ENCODE measurements around the gene SH3GL2. TPM values are rescaled to one million over a fixed set of nuclear protein-coding genes. Genes with fewer than 3 reads are reported as not detected.

The SH3GL2 gene
- total RNA-seq, 1 experiment from 2014 or later, result not detected

DNA sequence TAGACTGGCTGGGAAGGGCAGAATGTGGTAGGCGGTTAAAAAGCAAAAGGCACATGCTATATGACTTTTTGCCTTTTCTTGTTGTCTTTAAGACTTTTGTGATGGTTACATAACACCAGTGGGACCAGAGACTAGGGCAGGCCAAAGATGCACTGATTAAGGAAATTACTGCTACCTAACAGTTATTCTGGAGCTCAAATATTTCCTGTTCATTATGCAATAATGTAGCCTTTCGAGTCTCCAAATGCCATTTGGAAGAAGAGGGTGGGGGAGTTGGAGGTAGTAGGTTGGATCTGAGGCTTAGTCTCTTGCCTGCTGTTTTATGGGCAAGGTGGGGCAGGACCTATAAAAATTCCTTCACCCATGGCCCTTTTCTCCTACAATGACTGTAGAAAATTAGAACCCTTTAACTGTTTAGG, 51.7 kb downstream of the SH3GL2 start:
- H3K4me3 ChIP-seq, result no peak overlapping the region
- DNase-seq, result no peak
- no peaks in the 10 kb centered on the region for H3K36me3 ChIP-seq
- no peaks in the 10 kb centered on the region for H3K9me3 ChIP-seq
- no peaks in the 10 kb centered on the region for H3K27me3 ChIP-seq

DNA sequence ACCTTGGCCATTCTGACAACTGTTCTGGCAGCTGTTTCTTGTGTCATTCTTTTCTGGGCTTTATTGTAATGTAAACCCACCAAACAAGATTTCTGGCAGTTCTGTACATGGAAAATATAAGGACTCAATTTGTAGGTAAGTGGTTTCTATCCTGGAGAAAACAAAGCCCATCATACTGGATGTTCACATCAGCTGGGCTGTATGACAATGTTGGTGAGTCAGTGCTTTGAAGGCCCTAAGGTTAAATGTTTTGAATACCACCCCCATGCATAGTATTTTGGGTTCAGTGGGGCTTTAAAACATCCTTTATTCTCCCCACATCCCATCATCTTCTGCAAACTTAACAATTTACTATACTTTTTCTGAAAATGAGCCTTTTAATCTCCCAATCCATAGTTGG, 52.5 kb downstream of the SH3GL2 start:
- no peaks in the 10 kb centered on the region for H3K27me3 ChIP-seq
- H3K4me3 ChIP-seq, result no peak overlapping the region
- no peaks in the 10 kb centered on the region for H3K36me3 ChIP-seq
- no peak for DNase-seq
- H3K9me3 ChIP-seq, result no peaks in the 10 kb centered on the region

GRCh38 chr9:17632994-17633393, 54.1 kb downstream of the SH3GL2 start:
- DNase-seq, result no peak
- Histone ChIP-seq H3K4me3 (no peak overlapping the region), H3K27me3 (no peaks in the 10 kb centered on the region), H3K9me3 (no peaks in the 10 kb centered on the region), H3K36me3 (no peaks in the 10 kb centered on the region)

DNA sequence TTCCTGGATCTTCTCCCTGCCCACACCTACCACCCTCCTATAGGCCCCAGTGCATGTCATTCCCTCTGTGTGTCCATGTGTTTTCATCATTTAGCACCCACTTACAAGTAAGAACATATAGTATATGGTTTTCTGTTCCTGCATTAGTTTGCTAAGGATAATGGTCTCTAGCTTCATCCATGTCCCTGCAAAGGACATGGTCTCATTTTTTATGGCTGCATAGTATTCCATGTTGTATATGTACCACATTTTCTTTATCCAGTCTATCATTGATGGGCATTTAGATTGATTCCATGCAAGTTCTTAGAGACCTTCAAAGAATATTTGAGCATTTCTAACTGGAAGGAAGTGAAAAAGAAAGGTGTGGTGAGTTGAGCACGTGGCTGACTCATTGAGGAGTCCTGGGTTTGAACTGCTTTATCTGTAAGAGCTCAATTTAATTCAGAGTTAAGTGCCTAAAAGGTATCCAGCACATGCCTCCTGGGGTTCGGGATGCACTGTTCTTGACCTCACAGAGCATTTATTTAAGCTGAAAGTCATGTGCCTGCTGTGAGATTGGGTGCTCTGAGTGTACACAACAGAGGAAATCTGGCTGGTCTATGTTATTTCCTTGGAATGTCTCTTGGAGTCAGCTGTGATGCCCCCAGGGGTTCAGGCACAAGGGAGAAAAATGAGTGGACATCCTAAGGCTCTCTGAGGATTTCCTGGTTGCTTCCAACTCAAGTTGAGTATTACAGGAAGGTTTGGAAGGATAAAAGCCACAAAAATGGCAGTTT, 56.4 kb downstream of the SH3GL2 start:
- Histone ChIP-seq H3K9me3 (no peaks in the 10 kb centered on the region), H3K36me3 (no peaks in the 10 kb centered on the region), H3K27me3 (no peaks in the 10 kb centered on the region), H3K4me3 (no peak overlapping the region)
- DNase-seq, result no peak

GRCh38 chr9:17636349-17636748, 57.5 kb downstream of the SH3GL2 start:
- no peaks in the 10 kb centered on the region for H3K9me3 ChIP-seq
- no peak overlapping the region for H3K4me3 ChIP-seq
- H3K27me3 ChIP-seq, result no peaks in the 10 kb centered on the region
- H3K36me3 ChIP-seq, result no peaks in the 10 kb centered on the region
- DNase-seq, result no peak

DNA sequence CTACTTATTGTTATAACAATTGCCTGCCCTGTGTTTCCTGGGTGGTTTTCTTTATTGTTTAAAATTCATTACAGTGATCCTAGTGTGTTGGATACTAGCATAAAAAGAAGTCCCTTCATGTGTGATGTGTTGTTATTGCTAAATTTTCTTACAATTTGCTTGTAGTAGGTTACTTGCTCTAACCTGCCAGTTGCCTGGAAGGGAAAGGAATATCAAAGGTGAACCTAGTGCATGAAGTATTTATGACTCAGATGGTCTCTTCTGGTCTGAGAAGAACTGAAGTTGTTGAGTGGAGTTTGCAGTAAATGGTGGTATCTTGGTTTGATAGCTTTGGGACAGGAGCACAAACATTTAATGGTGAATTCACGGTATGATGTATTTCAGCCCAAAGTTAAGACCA, 58.0 kb downstream of the SH3GL2 start:
- Histone ChIP-seq H3K4me3 (no peak overlapping the region), H3K9me3 (no peaks in the 10 kb centered on the region), H3K36me3 (no peaks in the 10 kb centered on the region), H3K27me3 (no peaks in the 10 kb centered on the region)
- DNase-seq, result no peak

- DNase-seq, result no peak
- H3K36me3 ChIP-seq, result no peaks in the 10 kb centered on the region
These were observed 58.4 kb downstream of the SH3GL2 start for GRCh38 chr9:17637229-17637628.

GRCh38 chr9:17648516-17648915, 69.7 kb downstream of the SH3GL2 start:
- no peak for DNase-seq
- Histone ChIP-seq H3K9me3 (no peaks in the 10 kb centered on the region), H3K36me3 (no peaks in the 10 kb centered on the region), H3K4me3 (no peak overlapping the region), H3K27me3 (0 out of 2 replicates have a peak, but pooled peaks cover 2% of the 10 kb centered on the region)

More at GRCh38 chr9:17637229-17637628, 58.4 kb downstream of the SH3GL2 start:
- no peaks in the 10 kb centered on the region for H3K27me3 ChIP-seq
- H3K4me3 ChIP-seq, result no peak overlapping the region
- no peaks in the 10 kb centered on the region for H3K9me3 ChIP-seq

DNA sequence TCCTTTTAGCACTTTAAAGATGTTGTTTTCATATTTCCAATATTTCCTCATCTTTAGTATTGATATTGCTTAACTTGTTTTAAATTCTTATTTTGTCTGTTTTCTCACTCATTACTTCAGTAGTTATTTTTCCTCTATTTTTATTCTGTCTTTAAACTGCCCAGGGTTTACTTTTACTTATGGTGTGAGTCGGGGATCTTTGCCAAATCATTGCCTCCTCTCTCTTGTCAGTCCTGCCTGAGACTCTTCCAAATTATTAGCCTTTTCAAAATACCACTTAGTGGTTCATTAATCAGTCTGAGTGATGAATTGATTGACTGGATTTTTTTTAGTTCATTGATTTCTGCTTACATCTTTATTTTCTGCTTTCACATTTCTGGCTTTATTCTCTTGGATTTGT, 72.9 kb downstream of the SH3GL2 start:
- DNase-seq, result no peak
- Histone ChIP-seq H3K4me3 (no peak overlapping the region), H3K27me3 (peaks cover 5% of the 10 kb centered on the region; the same call in 1 of the 2 replicates), H3K36me3 (no peaks in the 10 kb centered on the region), H3K9me3 (no peaks in the 10 kb centered on the region)

DNA sequence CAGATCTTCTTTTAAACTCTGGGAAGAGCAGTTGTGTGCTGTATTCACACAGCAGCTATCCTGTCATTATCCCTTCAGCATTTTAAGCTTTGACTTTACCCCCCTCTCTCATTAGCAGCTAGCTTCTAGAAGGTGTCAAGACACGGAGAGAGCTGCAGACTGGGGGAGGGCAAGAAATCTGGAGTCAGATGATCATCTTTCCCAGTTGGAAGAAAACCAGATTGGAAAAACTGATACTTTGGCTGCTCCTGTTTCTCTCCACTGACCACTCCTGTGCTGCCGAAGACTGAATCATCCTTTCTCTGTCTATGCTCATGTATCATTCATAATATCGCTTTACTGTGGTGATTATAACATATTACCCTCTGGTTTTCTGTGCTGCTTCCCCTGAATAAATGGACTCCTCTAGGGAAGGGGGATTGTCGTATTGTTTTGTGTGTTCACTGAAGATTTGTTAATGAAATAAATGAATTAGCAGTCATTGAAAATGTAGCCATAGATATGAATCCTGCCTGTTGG, 75.1 kb downstream of the SH3GL2 start:
- DNase-seq, result no peak
- H3K27me3 ChIP-seq, result peaks cover 7% of the 10 kb centered on the region
- no peaks in the 10 kb centered on the region for H3K9me3 ChIP-seq
- H3K4me3 ChIP-seq, result no peak overlapping the region
- no peaks in the 10 kb centered on the region for H3K36me3 ChIP-seq

DNA sequence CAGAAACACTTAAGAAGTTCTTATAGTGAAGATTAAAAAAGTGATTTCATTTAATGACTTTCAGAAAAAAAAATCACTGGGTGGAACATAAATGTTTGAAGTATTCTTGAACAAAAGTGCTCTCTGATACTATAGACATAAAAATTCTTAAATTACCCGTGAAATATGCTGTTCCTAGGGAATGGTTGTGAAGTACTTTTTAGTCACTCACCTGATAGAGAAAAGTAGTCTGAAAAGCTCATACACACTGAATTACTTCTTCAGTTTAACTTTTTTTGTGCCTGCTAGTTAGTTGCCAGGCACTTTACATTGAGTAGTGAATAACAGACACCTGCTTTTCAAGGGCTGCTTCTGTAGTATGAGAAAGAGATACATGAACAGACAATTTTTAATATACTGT, 78.0 kb downstream of the SH3GL2 start:
- Histone ChIP-seq H3K9me3 (no peaks in the 10 kb centered on the region), H3K36me3 (no peaks in the 10 kb centered on the region), H3K27me3 (peaks cover 10% of the 10 kb centered on the region), H3K4me3 (no peak overlapping the region)
- no peak for DNase-seq

DNA sequence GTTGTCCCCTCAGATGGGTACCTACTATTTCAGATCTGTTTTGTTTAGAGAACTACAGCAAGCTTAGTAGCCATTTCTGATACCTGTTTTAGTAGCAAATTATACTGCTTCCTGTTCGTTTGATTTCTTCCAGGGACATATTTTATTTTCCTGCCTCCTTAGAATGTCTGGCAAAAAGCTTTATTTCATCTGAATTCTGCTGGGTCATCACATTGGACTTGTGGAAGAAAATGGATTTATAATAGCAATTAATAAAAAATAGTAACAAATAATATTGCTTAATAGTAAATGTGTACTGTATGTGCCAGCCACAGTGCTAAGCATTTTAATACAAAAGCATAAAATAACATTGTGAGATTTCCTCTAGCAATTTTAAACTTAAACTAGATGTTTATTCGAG, 79.4 kb downstream of the SH3GL2 start:
- no peaks in the 10 kb centered on the region for H3K36me3 ChIP-seq
- no peak for DNase-seq
- H3K4me3 ChIP-seq, result no peak overlapping the region
- no peaks in the 10 kb centered on the region for H3K9me3 ChIP-seq
- H3K27me3 ChIP-seq, result peaks cover 14% of the 10 kb centered on the region

- Histone ChIP-seq H3K36me3 (no peaks in the 10 kb centered on the region), H3K27me3 (peaks cover 28% of the 10 kb centered on the region), H3K9me3 (no peaks in the 10 kb centered on the region), H3K4me3 (no peak overlapping the region)
- DNase-seq, result no peak
These were observed 81.3 kb downstream of the SH3GL2 start for GRCh38 chr9:17660158-17660557.

GRCh38 chr9:17665450-17665849, 86.6 kb downstream of the SH3GL2 start:
- H3K9me3 ChIP-seq, result no peaks in the 10 kb centered on the region
- DNase-seq, result no peak
- H3K36me3 ChIP-seq, result no peaks in the 10 kb centered on the region
- no peak overlapping the region for H3K4me3 ChIP-seq
- peaks cover 30% of the 10 kb centered on the region for H3K27me3 ChIP-seq

GRCh38 chr9:17669206-17669605, 90.3 kb downstream of the SH3GL2 start:
- Histone ChIP-seq H3K4me3 (no peak overlapping the region), H3K27me3 (peaks cover 17% of the 10 kb centered on the region), H3K36me3 (no peaks in the 10 kb centered on the region), H3K9me3 (no peaks in the 10 kb centered on the region)
- DNase-seq, result no peak

DNA sequence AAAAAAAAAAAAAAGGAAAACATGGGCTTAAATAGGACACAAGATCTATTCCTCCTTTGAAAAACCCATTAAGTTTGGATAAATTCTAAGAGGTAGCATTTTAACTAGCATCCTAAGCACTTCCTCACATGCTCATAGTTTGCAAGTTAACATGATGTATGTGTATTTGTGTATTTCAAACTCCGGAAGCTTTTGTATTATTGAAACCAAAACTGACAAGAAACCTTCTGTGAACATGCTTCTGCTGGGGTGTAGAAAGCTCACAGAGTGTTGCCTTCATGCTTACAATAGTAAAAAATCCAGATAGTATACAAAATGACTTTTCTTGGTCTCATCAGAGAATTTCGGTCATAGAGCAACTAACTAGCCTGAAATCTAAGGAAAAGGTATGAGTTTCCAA, 103.8 kb downstream of the SH3GL2 start:
- H3K9me3 ChIP-seq, result no peaks in the 10 kb centered on the region
- H3K36me3 ChIP-seq, result no peaks in the 10 kb centered on the region
- H3K4me3 ChIP-seq, result no peak overlapping the region
- no peak for DNase-seq
- no peaks in the 10 kb centered on the region; the same call in 1 of the 2 replicates for H3K27me3 ChIP-seq

DNA sequence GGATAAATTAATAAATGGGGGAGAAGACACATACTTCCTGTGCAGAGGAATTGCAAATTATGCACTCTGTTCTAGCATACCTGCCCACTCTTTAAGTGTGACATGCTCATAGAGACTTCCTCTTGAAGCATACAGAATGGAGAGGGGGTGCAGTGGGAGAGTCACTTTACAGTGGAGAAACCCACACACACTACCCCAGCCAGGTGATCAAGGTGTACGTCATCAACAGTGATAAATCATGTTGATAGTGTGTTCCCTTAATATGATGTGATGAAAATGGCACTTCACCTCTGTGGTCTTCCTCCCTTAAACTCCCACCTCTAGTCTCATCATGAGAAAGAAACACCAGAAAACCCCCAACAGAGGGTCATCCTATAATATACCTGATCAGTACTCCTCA, 110.0 kb downstream of the SH3GL2 start:
- Histone ChIP-seq H3K9me3 (no peaks in the 10 kb centered on the region), H3K4me3 (no peak overlapping the region), H3K36me3 (no peaks in the 10 kb centered on the region), H3K27me3 (no peaks in the 10 kb centered on the region)
- no peak for DNase-seq

GRCh38 chr9:17694336-17694735, 115.5 kb downstream of the SH3GL2 start:
- no peaks in the 10 kb centered on the region for H3K27me3 ChIP-seq
- H3K36me3 ChIP-seq, result no peaks in the 10 kb centered on the region
- H3K9me3 ChIP-seq, result no peaks in the 10 kb centered on the region
- no peak for DNase-seq
- H3K4me3 ChIP-seq, result no peak overlapping the region

All from MG63 (cell line).